ENCODE measurements around the gene TDP1. TPM values are rescaled to one million over a fixed set of nuclear protein-coding genes. Genes with fewer than 3 reads are reported as not detected.
A peak's percentile ranks its signal among the peaks of the same experiment; 100 is the strongest.

TDP1 gene
- total and polyA plus RNA-seq, 2 of the 13 experiments (the other 11 are each of a cell fraction or from before 2014, with no cell fraction given) = 16.4 to 31.2 TPM

DNA sequence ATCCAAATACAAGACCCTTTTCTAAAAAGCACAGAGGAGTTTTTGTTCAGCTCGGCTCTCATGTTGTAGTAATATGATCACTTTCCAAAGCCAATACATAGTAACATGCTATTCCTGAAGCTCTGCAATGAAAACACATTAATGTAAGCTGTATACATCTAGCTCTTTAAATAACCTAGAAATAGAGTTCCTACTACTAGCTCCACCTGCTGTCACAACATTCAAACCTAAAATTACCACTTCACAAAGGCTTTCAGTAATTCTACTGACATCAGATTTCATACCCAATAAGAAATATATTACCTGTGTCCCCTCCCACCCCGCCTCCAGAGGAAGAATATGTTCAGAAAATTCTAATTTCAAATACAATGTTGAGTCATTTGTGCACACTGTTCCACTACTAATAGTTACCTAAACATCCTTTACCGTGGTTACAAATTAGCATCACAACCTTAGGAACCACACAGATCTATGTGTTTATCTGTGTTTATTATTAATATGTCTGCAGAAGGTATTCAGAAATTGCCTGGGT lies 19.0 kb upstream of the TDP1 start:
- ATAC-seq = no peak
- 94% methylated on average over 3 of the region's 3 CpGs for WGBS (ENCODE audit: low lambda C conversion rate)
- POLR2A ChIA-PET = no interaction called here
- intact Hi-C loops (cut with micrococcal nuclease; ENCODE audit: unreplicated experiment) (no loop called here), in situ Hi-C loops (cut with HindIII; ENCODE audit: extremely low pct_ligation_motif_present, low pct_unique_long_range_greater_than_20kb) (no loop called here)
- Histone ChIP-seq H2AFZ (ENCODE audit: low read length) (no peak overlapping the region), H3K4me2 (ENCODE audit: low read depth, low read length) (no peak overlapping the region), H3K9me3 (ENCODE audit: low read length) (no peaks in the 10 kb centered on the region), H3K79me2 (ENCODE audit: insufficient read depth, low read length) (no peaks in the 10 kb centered on the region), H3K36me3 (replicated peaks in 1 of 2; ENCODE audit: control insufficient read depth in 1 of 2, insufficient read depth in 2 of 2, low read length in 2 of 2) (peaks cover 2 to 4% of the 10 kb centered on the region in 2 experiments; a peak in 3 of 5 replicates), H4K20me1 (ENCODE audit: insufficient read depth, low read length) (no peaks in the 10 kb centered on the region), H3K9ac (ENCODE audit: insufficient read depth, low read depth, low read length) (no peak overlapping the region), H3K4me3 (replicated peaks in 1 of 3; ENCODE audit: insufficient read depth in 1 of 3, low read depth in 2 of 3, low read length in 3 of 3) (no peak overlapping the region), H3K4me1 (ENCODE audit: insufficient read depth, low read length) (no peaks in the 10 kb centered on the region), H3K27me3 (ENCODE audit: control insufficient read depth in 1 of 2, insufficient read depth in 2 of 2, low read length in 2 of 2) (no peaks in the 10 kb centered on the region), H3K27ac (ENCODE audit: extremely low read length, insufficient read depth, low read length) (no peak overlapping the region)
- no TSS peak for BruUV-seq (replicated peaks)
- FAIRE-seq = no peak
- CTCF ChIA-PET (ENCODE audit: low intra/inter-chr PET ratio, low total read pairs) = no interaction called here
- TF ChIP-seq STAG1 (CRISPR knock-in tag; IDR thresholded peaks at IDR 0.05) = peak; percentile 20; the same call in 1 of the 2 replicates
- no peak for TF ChIP-seq ZNF354B (CRISPR knock-in tag; IDR thresholded peaks at IDR 0.05)
- TF ChIP-seq, protein P1, sequence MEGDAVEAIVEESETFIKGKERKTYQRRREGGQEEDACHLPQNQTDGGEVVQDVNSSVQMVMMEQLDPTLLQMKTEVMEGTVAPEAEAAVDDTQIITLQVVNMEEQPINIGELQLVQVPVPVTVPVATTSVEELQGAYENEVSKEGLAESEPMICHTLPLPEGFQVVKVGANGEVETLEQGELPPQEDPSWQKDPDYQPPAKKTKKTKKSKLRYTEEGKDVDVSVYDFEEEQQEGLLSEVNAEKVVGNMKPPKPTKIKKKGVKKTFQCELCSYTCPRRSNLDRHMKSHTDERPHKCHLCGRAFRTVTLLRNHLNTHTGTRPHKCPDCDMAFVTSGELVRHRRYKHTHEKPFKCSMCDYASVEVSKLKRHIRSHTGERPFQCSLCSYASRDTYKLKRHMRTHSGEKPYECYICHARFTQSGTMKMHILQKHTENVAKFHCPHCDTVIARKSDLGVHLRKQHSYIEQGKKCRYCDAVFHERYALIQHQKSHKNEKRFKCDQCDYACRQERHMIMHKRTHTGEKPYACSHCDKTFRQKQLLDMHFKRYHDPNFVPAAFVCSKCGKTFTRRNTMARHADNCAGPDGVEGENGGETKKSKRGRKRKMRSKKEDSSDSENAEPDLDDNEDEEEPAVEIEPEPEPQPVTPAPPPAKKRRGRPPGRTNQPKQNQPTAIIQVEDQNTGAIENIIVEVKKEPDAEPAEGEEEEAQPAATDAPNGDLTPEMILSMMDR (CRISPR knock-in tag; IDR thresholded peaks at IDR 0.05) = 0 out of 2 replicates have a peak, but pooled peaks have one; percentile 10
- DNase-seq (ENCODE audit: low spot score) = no peak

DNA sequence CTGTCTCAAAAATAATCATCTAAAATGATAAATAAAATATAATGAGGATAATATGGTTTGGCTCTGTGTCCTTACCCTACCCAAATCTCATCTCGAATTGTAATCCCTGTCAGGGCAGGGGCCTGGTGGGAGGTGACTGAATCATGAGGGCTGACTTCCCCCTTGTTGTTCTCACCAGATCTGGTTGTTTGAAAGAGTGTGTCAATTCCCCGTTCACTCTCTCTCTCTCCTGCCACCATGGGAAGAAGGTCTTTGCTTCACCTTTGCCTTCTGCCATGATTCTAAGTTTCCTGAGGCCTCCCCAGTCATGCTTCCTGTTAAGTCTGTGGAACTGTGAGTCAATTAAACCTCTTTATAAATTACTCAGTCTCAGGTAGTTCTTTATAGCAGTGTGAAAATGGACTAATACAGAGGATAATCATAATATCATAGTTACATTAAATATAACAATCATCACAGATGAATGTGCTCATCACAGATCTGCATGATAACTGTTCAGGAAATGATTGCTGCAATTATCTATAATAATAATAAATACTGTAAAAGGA lies 13.8 kb upstream of the TDP1 start:
- intact Hi-C loops (cut with micrococcal nuclease; ENCODE audit: unreplicated experiment) = no loop called here
- BruUV-seq (replicated peaks) = no TSS peak
- Histone ChIP-seq H3K9ac (ENCODE audit: insufficient read depth, low read depth, low read length) (no peak overlapping the region), H3K27me3 (ENCODE audit: control insufficient read depth in 1 of 2, insufficient read depth in 2 of 2, low read length in 2 of 2) (no peaks in the 10 kb centered on the region), H3K4me2 (ENCODE audit: low read depth, low read length) (no peak overlapping the region), H3K36me3 (replicated peaks in 1 of 2; ENCODE audit: control insufficient read depth in 1 of 2, insufficient read depth in 2 of 2, low read length in 2 of 2) (no peaks in the 10 kb centered on the region), H3K4me3 (replicated peaks in 1 of 3; ENCODE audit: insufficient read depth in 1 of 3, low read depth in 2 of 3, low read length in 3 of 3) (no peak overlapping the region), H3K79me2 (ENCODE audit: insufficient read depth, low read length) (no peaks in the 10 kb centered on the region), H4K20me1 (ENCODE audit: insufficient read depth, low read length) (no peaks in the 10 kb centered on the region), H3K27ac (ENCODE audit: extremely low read length, insufficient read depth, low read length) (no peak overlapping the region), H2AFZ (ENCODE audit: low read length) (no peak overlapping the region), H3K4me1 (ENCODE audit: insufficient read depth, low read length) (no peaks in the 10 kb centered on the region), H3K9me3 (ENCODE audit: low read length) (no peaks in the 10 kb centered on the region)
- POLR2A ChIA-PET = no interaction called here
- ATAC-seq (no peak), DNase-seq (ENCODE audit: low spot score) (no peak), FAIRE-seq (no peak)
- in situ Hi-C loops (cut with HindIII; ENCODE audit: extremely low pct_ligation_motif_present, low pct_unique_long_range_greater_than_20kb) = no loop called here
- CTCF ChIA-PET (ENCODE audit: low intra/inter-chr PET ratio, low total read pairs) = no interaction called here
- WGBS (ENCODE audit: low lambda C conversion rate) = 94% methylated on average over 2 of the region's 2 CpGs
- TF ChIP-seq NCOR1 (IDR thresholded peaks at IDR 0.05; ENCODE audit: borderline replicate concordance, low read length) (no peak), CENPX (CRISPR knock-in tag; IDR thresholded peaks at IDR 0.05) (no peak), POLR2A (IDR thresholded peaks at IDR 0.05; ENCODE audit: insufficient read depth in 1 of 2, low read depth in 2 of 2, low read length in 2 of 2) (no peak), ZBTB7B (CRISPR knock-in tag; IDR thresholded peaks at IDR 0.05) (no peak), HDAC1 (CRISPR knock-in tag; IDR thresholded peaks at IDR 0.05) (no peak)
- TF ChIP-seq, protein P2, sequence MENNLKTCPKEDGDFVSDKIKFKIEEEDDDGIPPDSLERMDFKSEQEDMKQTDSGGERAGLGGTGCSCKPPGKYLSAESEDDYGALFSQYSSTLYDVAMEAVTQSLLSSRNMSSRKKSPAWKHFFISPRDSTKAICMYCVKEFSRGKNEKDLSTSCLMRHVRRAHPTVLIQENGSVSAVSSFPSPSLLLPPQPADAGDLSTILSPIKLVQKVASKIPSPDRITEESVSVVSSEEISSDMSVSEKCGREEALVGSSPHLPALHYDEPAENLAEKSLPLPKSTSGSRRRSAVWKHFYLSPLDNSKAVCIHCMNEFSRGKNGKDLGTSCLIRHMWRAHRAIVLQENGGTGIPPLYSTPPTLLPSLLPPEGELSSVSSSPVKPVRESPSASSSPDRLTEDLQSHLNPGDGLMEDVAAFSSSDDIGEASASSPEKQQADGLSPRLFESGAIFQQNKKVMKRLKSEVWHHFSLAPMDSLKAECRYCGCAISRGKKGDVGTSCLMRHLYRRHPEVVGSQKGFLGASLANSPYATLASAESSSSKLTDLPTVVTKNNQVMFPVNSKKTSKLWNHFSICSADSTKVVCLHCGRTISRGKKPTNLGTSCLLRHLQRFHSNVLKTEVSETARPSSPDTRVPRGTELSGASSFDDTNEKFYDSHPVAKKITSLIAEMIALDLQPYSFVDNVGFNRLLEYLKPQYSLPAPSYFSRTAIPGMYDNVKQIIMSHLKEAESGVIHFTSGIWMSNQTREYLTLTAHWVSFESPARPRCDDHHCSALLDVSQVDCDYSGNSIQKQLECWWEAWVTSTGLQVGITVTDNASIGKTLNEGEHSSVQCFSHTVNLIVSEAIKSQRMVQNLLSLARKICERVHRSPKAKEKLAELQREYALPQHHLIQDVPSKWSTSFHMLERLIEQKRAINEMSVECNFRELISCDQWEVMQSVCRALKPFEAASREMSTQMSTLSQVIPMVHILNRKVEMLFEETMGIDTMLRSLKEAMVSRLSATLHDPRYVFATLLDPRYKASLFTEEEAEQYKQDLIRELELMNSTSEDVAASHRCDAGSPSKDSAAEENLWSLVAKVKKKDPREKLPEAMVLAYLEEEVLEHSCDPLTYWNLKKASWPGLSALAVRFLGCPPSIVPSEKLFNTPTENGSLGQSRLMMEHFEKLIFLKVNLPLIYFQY (CRISPR knock-in tag; IDR thresholded peaks at IDR 0.05; ENCODE audit: borderline replicate concordance) = no peak
- TF ChIP-seq, protein P3, sequence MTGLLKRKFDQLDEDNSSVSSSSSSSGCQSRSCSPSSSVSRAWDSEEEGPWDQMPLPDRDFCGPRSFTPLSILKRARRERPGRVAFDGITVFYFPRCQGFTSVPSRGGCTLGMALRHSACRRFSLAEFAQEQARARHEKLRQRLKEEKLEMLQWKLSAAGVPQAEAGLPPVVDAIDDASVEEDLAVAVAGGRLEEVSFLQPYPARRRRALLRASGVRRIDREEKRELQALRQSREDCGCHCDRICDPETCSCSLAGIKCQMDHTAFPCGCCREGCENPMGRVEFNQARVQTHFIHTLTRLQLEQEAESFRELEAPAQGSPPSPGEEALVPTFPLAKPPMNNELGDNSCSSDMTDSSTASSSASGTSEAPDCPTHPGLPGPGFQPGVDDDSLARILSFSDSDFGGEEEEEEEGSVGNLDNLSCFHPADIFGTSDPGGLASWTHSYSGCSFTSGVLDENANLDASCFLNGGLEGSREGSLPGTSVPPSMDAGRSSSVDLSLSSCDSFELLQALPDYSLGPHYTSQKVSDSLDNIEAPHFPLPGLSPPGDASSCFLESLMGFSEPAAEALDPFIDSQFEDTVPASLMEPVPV (CRISPR knock-in tag; IDR thresholded peaks at IDR 0.05) = no peak

Measured in HepG2 (cell line).